NCI-H1930 (cell line): ENCODE data around the gene RING1.

Source experiments
- DNase-seq, 2 experiments: peaks; one replicate each; lab custom pipeline; 2025; lab: John Stamatoyannopoulos, UW

Gene RING1

DNA sequence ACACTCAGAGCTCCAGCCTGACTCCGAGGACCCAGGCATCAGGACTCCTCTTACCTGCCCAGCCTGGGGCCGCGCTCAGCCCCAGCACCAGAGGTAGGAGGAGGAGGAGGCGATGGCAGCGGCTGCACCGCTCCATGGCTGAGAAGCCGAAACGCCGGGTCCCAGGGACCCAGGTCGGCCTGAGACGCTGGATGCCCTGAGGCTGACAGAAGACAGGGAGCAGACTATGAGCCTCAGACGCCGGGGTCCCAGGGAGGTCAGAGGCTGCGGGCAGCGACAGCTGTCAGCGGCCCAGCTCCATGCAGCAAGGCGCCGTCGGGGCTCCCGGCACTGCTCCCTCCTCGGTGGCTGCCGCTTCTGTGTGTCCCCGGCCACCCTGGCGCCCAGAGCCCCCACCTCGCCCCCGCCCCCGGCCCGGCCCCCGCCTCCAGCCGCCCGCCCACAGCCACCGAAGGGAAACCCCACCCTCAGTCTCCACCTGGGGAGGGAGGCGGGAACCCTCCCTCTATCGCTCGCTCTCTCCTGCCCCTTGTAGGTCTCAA, 16.1 kb upstream of the RING1 start, which contains the start of gene COL11A2:
TSS of gene COL11A2 (minus strand) at position 363 of the 542 bp plus-strand sequence. CDS start at position 136, 227 bp downstream.
- DNase-seq: no peak

GRCh38 chr6:33192671-33193602, 15.4 kb upstream of the RING1 start:
- no peak for DNase-seq

DNA sequence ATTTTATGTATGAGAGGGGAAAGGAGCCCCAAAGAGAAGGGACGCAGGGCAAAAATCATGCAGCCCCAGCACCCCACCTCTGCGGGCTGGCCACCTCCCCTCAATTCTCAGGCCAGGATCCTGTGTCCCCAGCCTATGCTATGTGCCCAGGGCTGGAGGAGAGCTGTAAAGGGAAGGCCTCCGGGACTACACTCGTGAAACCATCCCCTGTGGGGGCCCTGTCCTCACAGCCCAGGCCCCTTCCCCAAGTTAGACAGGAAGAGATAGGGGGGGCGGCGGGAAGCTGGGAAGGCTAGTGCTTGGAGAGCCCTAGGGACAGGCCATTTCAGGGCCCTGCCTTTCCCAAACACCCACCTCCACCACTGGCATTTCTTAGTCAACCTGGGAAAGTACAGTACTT, 14.7 kb upstream of the RING1 start:
- no peak for DNase-seq

DNA sequence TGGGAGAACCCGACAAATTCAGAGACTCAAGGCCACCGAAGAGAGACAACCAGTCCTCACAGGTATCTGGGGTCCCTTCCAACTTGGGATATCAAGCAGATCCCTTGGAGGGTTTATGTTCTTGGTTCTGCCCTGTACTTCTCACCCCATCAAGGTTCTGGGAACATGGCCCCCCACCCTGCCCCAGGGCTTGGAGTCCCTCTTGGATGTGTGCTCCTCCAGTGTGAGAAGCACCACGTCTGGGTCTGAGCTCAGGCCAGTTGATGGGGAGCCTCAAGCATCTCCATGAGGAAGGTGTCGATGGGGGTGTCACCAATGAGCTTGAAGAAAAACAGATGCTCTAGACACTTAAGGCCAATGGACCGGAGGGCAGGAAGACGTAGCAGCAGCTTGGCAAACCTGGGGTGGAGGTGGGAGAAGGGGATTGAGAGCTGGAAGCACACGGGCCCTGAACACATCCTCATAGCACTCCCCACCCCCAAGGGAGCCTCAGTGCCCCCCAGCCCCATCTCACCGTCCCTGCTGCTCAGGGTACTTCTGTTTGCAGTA, 13.8 kb upstream of the RING1 start:
- no peak for DNase-seq

GRCh38 chr6:33195304-33196165, 12.8 kb upstream of the RING1 start:
- DNase-seq: no peak

DNA sequence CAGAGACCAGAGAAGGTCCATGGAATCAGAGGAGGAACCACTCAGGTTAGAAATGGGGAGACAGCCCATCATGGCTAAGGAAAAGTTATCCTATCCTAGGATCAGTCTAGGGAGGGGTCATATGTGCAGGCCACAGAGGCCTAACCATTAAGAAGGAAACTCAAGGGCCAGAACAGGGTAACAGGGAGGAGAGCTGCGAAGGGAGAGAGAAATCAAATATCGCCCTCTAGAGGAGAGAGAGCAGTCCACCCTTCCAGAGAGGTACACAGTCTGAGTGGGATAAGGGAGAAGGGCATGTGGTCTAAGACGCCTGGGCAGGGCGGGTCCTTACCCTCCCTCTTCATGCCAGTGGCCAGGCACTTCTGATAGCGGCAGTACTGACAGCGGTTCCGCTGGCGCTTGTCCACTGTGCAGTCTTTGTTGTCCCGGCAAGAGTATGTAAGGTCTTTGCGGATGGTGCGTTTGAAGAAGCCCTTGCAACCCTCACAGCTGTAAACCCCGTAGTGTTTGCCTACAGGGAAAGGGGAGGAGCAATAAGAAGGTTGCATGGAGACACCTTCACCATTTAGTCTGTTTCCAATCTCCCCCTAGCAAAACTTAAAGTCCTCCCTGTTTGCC, 10.8 kb upstream of the RING1 start:
- peak; percentile 20 to 45 for DNase-seq

GRCh38 chr6:33198159-33198852, 10.0 kb upstream of the RING1 start:
- DNase-seq: no peak

GRCh38 chr6:33198853-33199436, 9.4 kb upstream of the RING1 start:
- no peak for DNase-seq

DNA sequence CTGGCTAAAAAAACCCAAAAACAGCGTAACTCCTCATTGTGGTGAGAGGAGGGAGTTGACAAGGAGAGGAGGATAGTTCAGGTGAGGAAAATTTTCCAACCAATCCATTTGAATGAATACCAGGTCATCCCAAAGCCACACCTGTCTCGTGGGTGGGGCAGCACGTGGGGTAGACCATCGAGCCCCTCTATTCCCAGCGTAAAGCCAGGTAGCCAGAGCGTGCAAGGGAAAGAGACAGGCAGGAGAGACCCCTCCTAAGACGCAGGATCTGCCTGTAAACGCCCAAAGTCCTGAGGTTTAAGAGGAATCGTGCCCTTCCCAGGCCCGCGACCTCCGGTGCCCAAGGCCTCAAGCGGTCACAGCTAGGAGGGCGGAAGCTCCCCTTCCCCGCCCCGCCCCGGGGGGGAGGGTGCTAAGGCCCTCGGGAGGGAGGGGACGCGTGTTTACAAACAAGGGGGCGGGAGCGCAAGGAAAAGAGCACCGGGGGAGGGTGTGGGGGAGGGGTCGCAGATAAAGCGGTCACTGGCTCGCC, 8.5 kb upstream of the RING1 start:
- DNase-seq: peak in 1 of 2 experiments; percentile 76

GRCh38 chr6:33200219-33201146, 7.8 kb upstream of the RING1 start, which contains the start of the genes RXRB and SLC39A7:
Gene RXRB (minus strand): TSS chr6:33200665. CDS start chr6:33200476, 189 bp downstream.
Gene SLC39A7 (plus strand): TSS chr6:33200867. CDS start chr6:33201246, 379 bp downstream.
- DNase-seq: peak; percentile 98 to 99

DNA sequence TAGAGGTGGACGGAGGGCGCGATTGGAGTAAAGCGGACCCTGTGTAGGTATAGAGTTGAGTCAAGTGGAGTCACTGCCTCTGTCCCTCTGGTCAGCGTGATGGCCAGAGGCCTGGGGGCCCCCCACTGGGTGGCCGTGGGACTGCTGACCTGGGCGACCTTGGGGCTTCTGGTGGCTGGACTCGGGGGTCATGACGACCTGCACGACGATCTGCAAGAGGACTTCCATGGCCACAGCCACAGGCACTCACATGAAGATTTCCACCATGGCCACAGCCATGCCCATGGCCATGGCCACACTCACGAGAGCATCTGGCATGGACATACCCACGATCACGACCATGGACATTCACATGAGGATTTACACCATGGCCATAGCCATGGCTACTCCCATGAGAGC, 7.2 kb upstream of the RING1 start:
- no peak for DNase-seq

DNA sequence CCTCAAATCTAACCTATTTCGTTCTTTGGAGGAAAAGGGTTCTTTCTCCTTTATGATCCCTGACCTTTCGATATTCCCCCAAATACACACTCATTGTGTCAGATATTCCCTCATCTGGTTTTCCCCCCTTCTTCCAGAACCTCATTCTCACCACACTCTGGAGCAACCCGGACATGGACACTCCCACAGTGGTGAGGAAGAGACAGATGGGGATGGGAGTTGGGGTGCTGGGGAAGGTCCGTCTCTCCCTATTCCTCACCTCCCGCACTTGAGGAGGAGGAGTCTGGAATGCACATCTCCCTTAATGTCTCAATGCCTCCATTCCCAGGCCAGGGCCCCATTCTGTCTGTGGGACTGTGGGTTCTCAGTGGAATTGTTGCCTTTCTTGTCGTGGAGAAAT, 6.4 kb upstream of the RING1 start:
- no peak for DNase-seq

- DNase-seq: no peak
These were observed 5.5 kb upstream of the RING1 start for GRCh38 chr6:33202799-33203198.

GRCh38 chr6:33203443-33204164, 4.7 kb upstream of the RING1 start:
- no peak for DNase-seq

- no peak for DNase-seq
These were observed 4.2 kb upstream of the RING1 start for GRCh38 chr6:33204165-33204414.

DNA sequence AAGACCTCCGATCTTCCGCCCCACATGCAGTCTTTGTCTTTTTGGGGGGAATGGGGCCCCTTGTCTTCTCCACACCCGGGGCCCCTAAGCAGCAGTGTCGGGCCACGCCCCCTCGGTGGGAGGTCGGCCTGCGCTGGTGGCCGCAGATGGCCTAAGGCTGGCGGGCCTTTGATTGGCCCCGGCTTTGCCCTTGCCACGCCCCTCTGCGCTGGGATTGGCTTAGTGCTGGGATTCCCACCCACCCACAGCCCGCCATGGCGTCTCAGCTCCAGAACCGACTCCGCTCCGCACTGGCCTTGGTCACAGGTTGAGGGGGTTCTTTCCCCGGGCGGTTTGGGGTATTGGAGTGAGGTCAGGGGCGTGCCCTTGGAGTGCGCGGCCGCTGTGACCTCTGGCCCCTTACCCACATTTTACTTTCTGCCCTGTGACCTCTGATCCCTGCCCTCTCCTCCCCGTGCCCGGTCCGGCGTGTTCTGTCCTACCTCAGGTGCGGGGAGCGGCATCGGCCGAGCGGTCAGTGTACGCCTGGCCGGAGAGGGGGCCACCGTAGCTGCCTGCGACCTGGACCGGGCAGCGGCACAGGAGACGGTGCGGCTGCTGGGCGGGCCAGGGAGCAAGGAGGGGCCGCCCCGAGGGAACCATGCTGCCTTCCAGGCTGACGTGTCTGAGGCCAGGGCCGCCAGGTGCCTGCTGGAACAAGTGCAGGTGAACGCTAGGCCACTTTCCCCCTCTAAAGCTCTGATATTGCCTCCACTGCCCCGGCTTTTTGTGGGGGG, 3.7 kb upstream of the RING1 start, which contains the start of gene HSD17B8:
TSS of gene HSD17B8 (plus strand) at position 241 of the 776 bp plus-strand sequence. CDS start at position 255, 14 bp downstream.
- DNase-seq: peak; percentile 62 to 85

- DNase-seq: no peak
These were observed 2.9 kb upstream of the RING1 start for GRCh38 chr6:33205191-33206026.
